ENCODE measurements around the gene PEX11B. TPM values are rescaled to one million over a fixed set of nuclear protein-coding genes. Genes with fewer than 3 reads are reported as not detected.
A peak's percentile ranks its signal among the peaks of the same experiment; 100 is the strongest.

The PEX11B gene
- polyA plus RNA-seq, 1 donor (not counting 4 experiments of a cell fraction or from before 2014, with no cell fraction given), result 97.7 TPM

DNA sequence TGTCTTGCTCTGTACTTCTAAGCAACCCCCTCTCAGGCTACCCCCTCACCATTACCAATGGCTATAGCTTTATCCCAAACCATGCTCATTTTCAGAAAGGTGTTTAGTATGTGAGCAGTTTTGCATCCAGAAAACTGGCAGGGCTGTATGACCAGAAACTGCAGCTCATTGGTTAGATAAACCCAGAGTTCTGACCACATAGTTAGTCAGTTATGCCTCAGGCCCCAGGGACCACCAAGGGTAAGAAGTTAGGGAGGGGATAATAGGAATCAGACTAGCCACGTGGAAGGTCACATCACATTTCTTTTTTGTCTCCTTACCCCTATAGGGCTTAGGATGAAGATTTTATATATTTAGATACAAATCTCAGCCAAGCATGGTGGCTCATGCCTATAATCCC is 9.9 kb downstream of the PEX11B start:
- Histone ChIP-seq H3K9me3 (ENCODE audit: control insufficient read depth, low read depth, low read length) (no peaks in the 10 kb centered on the region), H3K4me1 (ENCODE audit: control insufficient read depth, extremely low read depth, insufficient read depth, low read length) (peaks cover 15% of the 10 kb centered on the region), H3K79me2 (ENCODE audit: control insufficient read depth, insufficient read depth, low read length) (no peaks in the 10 kb centered on the region), H3K9ac (ENCODE audit: control insufficient read depth, extremely low read depth, insufficient read depth, low read length) (no peak overlapping the region), H2AFZ (ENCODE audit: control insufficient read depth, low read length) (no peak overlapping the region), H3K36me3 (ENCODE audit: control insufficient read depth in 2 of 2, extremely low read depth in 1 of 2, insufficient read depth in 2 of 2, low read length in 2 of 2) (peaks cover 8% of the 10 kb centered on the region in 2 experiments), H3K4me2 (ENCODE audit: control insufficient read depth, extremely low read depth, insufficient read depth, low read depth, low read length) (no peak overlapping the region), H3K27me3 (ENCODE audit: control insufficient read depth, extremely low read depth, insufficient read depth, low read length) (no peaks in the 10 kb centered on the region), H3K27ac (ENCODE audit: control insufficient read depth, insufficient read depth, low read length) (no peak overlapping the region), H3K9me1 (ENCODE audit: control insufficient read depth, extremely low read depth, insufficient read depth, low read length) (no peaks in the 10 kb centered on the region), H3K4me3 (ENCODE audit: control insufficient read depth in 2 of 3, extremely low read depth in 1 of 3, insufficient read depth in 2 of 3, low read depth in 1 of 3, low read length in 3 of 3) (no peak overlapping the region), H4K20me1 (ENCODE audit: control insufficient read depth, extremely low read depth, insufficient read depth, low read length) (no peaks in the 10 kb centered on the region)
- DNase-seq (ENCODE audit: low read depth, low spot score), result no peak
- TF ChIP-seq EZH2 (IDR thresholded peaks at IDR 0.05; ENCODE audit: low read length), result no peak
- TF ChIP-seq, protein P1, sequence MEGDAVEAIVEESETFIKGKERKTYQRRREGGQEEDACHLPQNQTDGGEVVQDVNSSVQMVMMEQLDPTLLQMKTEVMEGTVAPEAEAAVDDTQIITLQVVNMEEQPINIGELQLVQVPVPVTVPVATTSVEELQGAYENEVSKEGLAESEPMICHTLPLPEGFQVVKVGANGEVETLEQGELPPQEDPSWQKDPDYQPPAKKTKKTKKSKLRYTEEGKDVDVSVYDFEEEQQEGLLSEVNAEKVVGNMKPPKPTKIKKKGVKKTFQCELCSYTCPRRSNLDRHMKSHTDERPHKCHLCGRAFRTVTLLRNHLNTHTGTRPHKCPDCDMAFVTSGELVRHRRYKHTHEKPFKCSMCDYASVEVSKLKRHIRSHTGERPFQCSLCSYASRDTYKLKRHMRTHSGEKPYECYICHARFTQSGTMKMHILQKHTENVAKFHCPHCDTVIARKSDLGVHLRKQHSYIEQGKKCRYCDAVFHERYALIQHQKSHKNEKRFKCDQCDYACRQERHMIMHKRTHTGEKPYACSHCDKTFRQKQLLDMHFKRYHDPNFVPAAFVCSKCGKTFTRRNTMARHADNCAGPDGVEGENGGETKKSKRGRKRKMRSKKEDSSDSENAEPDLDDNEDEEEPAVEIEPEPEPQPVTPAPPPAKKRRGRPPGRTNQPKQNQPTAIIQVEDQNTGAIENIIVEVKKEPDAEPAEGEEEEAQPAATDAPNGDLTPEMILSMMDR (optimal IDR thresholded peaks at IDR 0.05 in 1 of 3, IDR thresholded peaks at IDR 0.05 in 1 of 3, conservative IDR thresholded peaks at IDR 0.05 in 1 of 3; ENCODE audit: extremely low read depth in 1 of 3, insufficient read depth in 2 of 3, low read length in 3 of 3), result no peak
- peak; percentile 36 for FAIRE-seq
- dilution Hi-C loops (cut with MboI; ENCODE audit: extremely low pct_ligation_motif_present, low sequenced_read_pairs), result no loop called here

DNA sequence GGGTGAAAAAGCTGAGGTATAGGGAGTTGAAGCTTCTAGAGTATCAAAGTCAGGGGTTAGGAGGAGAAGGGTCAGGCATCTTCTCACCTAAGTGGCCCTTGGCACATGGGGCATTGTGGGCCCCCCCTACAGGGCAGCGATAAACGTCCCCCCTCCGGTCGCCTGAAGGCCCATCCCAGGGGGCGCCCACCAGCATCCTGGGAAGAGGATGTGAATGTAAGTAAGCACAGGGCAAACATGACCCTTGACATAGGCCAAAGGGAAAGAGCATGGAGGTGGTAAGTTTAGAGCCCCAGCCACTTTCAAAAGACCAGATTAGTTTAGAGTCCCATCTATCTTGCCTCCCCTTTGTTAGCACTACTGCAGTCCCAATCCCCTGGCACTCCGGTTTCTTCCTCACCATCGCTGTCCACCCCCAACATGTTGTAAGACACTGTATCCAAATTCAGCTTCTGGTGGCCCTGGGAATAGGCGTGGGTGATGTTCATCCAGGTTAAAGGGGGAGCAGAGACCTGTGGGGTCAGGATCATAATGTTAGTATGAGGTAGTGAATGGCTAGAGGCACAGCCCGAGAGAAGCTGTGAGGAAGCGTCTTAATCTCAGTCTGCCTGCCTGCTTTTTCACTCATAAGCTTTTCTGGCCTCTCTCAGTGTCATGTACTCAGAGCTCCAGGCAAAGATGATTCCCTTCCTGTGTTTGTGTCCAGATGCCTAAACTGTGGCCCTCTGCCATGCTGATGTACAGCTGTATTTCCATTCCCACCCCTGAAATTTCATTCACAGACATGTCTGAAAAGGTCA is 11.4 kb downstream of the PEX11B start:
- Histone ChIP-seq H3K9ac (ENCODE audit: control insufficient read depth, extremely low read depth, insufficient read depth, low read length) (no peak overlapping the region), H3K9me3 (ENCODE audit: control insufficient read depth, low read depth, low read length) (no peaks in the 10 kb centered on the region), H3K27ac (ENCODE audit: control insufficient read depth, insufficient read depth, low read length) (no peak overlapping the region), H2AFZ (ENCODE audit: control insufficient read depth, low read length) (no peak overlapping the region), H3K9me1 (ENCODE audit: control insufficient read depth, extremely low read depth, insufficient read depth, low read length) (no peaks in the 10 kb centered on the region), H3K4me3 (ENCODE audit: control insufficient read depth in 2 of 3, extremely low read depth in 1 of 3, insufficient read depth in 2 of 3, low read depth in 1 of 3, low read length in 3 of 3) (no peak overlapping the region), H4K20me1 (ENCODE audit: control insufficient read depth, extremely low read depth, insufficient read depth, low read length) (no peaks in the 10 kb centered on the region), H3K4me1 (ENCODE audit: control insufficient read depth, extremely low read depth, insufficient read depth, low read length) (peaks cover 15% of the 10 kb centered on the region), H3K4me2 (ENCODE audit: control insufficient read depth, extremely low read depth, insufficient read depth, low read depth, low read length) (no peak overlapping the region), H3K27me3 (ENCODE audit: control insufficient read depth, extremely low read depth, insufficient read depth, low read length) (no peaks in the 10 kb centered on the region), H3K36me3 (ENCODE audit: control insufficient read depth in 2 of 2, extremely low read depth in 1 of 2, insufficient read depth in 2 of 2, low read length in 2 of 2) (peaks cover 7 to 8% of the 10 kb centered on the region in 2 experiments), H3K79me2 (ENCODE audit: control insufficient read depth, insufficient read depth, low read length) (no peaks in the 10 kb centered on the region)
- dilution Hi-C loops (cut with MboI; ENCODE audit: extremely low pct_ligation_motif_present, low sequenced_read_pairs), result no loop called here
- no peak for FAIRE-seq
- DNase-seq (ENCODE audit: low read depth, low spot score), result no peak
- TF ChIP-seq EZH2 (IDR thresholded peaks at IDR 0.05; ENCODE audit: low read length), result no peak
- TF ChIP-seq, protein P1 (optimal IDR thresholded peaks at IDR 0.05 in 1 of 3, IDR thresholded peaks at IDR 0.05 in 1 of 3, conservative IDR thresholded peaks at IDR 0.05 in 1 of 3; ENCODE audit: extremely low read depth in 1 of 3, insufficient read depth in 2 of 3, low read length in 3 of 3), result no peak
